GM12891 (cell line): ENCODE results near the gene TTYH1.

Experiments used
- DNase-seq: peaks from one replicate; pipeline ENCODE4 v3.0.0; 2011; ENCODE audit warnings: low spot score; ENCODE audit not compliant: insufficient read length
- FAIRE-seq: peaks from 2 replicates; lab custom pipeline; 2011; peaks lifted over from hg19 to GRCh38; lab: Jason Lieb, UNC
- PAX5 ChIP-seq: IDR thresholded peaks from 2 replicates; pipeline ENCODE4 v1.6.1; 2011; ENCODE audit warnings: low read length, moderate library complexity, mild to moderate bottlenecking; ENCODE audit not compliant: insufficient read depth, severe bottlenecking
- POLR2A ChIP-seq: IDR thresholded peaks from 2 replicates; pipeline ENCODE4 v1.6.1; 2011; ENCODE audit warnings: low read depth, low read length, control low read depth
- POLR2AphosphoS5 ChIP-seq: IDR thresholded peaks from 2 replicates; pipeline ENCODE4 v1.6.1; 2011; ENCODE audit warnings: low read depth, low read length, control low read depth
- POU2F2 ChIP-seq: IDR thresholded peaks from 2 replicates; pipeline ENCODE4 v1.6.1; 2011; ENCODE audit warnings: low read depth, mild to moderate bottlenecking, control low read depth, low read length, moderate library complexity
- SPI1 ChIP-seq: IDR thresholded peaks from 2 replicates; pipeline ENCODE4 v1.6.1; 2011; ENCODE audit warnings: low read depth, low read length, control low read depth
- TAF1 ChIP-seq: IDR thresholded peaks from 2 replicates; pipeline ENCODE4 v1.6.1; 2011; ENCODE audit warnings: low read depth, low read length, control low read depth

Gene TTYH1

DNA sequence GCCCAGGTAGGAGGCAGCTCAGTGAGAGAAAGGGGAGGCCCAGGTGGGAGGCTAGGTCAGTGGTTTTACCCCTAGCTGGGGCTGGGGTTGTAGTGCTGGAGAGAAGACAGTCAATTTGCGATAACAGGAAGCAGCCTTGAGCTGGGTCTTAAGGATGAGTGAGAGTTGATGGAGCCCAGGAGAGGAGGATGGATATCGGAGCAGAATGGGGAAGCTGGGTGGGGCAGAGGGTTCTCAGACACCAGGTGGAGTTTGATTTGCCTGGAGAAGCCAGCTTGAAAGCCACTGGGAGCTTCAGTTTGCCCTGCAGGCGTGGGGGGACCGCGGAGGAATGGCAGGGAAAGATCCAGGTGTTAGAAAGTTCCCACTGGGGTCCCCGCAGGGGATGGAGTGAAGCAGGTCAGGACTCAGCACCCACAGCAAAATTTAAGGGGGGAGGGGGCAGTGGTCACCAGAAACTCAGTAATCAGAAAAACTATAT, 58.7 kb downstream of the TTYH1 start:
- DNase-seq, result no peak
- TF ChIP-seq SPI1 (no peak), TAF1 (no peak), POLR2AphosphoS5 (no peak), POU2F2 (no peak), POLR2A (no peak), PAX5 (no peak)
- no peak for FAIRE-seq

DNA sequence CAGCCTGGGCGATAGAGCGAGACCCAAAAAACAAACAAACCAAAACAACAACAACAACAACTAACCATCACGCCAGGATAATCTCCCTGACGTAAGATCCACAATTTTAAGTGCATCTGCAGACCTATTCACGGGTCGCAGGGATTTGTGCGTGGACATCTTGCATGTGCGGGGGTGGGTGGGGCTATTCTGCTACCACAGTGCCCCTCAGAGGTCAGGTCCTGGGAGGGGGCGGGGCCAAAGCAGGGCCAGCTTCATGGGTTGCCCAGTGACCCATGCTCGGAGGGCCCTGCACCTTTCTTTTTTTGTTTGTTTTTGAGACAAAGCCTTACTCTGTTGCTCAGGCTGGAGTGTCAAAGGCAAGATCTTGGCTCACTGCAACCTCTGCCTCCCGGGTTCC, 60.4 kb downstream of the TTYH1 start:
- TF ChIP-seq POU2F2, result no peak
- TF ChIP-seq TAF1, result no peak
- TF ChIP-seq SPI1, result no peak
- no peak for TF ChIP-seq POLR2A
- no peak for TF ChIP-seq PAX5
- TF ChIP-seq POLR2AphosphoS5, result no peak
- no peak for DNase-seq
- no peak for FAIRE-seq

DNA sequence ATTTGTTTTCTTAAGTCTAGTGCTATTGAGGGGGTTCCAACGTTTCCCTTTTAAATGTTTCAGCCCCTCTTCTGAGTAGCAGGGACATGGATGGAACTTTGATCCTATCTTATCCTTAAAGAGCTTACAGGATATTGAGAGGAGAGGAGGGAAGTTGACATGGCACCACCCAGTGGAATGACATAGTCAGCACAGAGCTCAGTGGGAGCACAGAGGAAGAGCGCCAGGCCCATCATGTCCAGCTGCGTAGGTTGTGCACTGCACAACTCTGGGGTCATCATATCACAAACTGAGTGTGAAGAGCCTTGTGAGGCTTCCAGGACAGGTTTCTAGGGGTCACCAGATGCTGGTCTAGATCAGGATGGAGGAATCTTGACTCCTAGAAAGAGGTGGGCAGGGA, 62.4 kb downstream of the TTYH1 start:
- no peak for TF ChIP-seq PAX5
- DNase-seq, result no peak
- no peak for FAIRE-seq

DNA sequence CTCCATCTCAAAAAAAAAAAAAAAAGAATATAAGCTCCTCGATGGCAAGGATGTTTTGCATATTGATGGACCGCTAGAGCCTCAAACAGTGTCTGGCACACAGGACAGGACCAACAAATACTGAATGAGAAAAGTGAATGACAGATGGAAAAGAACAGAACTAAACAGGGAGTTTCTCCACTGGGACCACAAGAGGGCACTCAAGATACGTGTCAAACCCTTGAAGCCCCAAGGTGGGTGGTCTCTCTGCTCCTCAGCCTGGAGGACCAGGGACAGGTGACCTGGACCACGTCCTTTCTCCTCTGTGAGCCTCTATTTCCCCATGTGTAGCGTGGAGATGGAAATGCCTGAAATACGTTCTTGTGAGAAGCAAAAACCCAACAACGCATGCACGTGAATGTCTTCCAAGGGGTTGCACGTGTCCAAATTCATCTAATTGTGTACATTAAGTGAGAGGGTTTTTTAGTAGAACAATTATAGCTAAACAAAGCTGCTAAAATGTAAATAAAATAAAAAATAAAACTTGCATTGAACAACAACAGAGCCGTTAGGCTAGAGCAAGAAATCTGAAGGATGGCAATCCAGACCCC, 63.5 kb downstream of the TTYH1 start:
- DNase-seq (no peak), FAIRE-seq (peak; percentile 86)
- TF ChIP-seq POLR2A (no peak), POU2F2 (no peak), PAX5 (no peak), SPI1 (no peak), TAF1 (no peak), POLR2AphosphoS5 (no peak)

DNA sequence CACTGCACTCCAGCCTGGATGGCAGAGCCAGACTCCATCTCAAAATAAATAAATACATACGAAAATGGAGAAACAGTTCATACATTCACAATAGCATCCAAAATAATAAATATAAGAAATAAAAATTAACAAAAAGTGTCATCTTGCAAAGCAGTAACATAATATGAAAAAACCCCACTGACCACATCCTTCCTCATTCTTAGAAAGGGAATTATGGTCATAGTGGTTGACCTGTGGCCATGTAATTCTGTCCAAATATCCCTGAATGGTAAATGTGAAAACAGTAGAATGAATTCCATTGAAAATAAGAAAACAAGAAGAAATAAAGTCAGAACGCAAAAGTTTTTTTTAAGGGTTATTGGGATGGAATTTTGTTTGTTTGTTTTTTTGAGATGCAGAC, 64.8 kb downstream of the TTYH1 start:
- DNase-seq (no peak), FAIRE-seq (no peak)
- TF ChIP-seq POLR2A, result no peak
- TF ChIP-seq POU2F2, result no peak
- TF ChIP-seq SPI1, result no peak
- no peak for TF ChIP-seq PAX5
- TF ChIP-seq POLR2AphosphoS5, result no peak
- TF ChIP-seq TAF1, result no peak

DNA sequence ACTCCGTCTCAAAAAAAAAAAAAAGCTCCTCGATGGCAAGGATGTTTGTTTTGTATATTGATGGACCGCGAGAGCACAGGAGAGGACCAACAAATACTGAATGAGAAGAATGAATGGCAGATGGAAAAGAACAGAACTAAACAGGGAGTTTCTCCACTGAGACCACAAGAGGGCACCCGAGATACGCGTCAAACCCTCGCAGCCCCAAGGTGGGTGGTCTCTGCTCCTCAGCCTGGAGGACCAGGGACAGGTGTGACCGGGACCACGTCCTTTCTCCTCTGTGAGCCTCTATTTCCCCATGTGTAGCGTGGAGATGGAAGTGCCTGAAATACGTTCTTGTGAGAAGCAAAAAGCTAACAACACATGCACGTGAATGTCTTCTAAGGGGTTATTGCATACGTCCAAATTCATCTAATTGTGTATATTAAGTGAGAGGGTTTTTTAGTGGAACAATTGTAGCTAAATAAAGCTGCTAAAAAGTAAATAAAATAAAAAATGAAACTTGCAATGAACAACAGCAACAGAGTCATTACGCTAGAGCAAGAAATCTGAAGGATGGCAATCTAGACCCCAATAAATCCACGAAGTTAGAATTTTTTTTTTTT, 66.2 kb downstream of the TTYH1 start:
- TF ChIP-seq POLR2A (no peak), POLR2AphosphoS5 (no peak), TAF1 (no peak), SPI1 (no peak), POU2F2 (no peak), PAX5 (no peak)
- DNase-seq, result no peak
- FAIRE-seq, result peak; percentile 84

DNA sequence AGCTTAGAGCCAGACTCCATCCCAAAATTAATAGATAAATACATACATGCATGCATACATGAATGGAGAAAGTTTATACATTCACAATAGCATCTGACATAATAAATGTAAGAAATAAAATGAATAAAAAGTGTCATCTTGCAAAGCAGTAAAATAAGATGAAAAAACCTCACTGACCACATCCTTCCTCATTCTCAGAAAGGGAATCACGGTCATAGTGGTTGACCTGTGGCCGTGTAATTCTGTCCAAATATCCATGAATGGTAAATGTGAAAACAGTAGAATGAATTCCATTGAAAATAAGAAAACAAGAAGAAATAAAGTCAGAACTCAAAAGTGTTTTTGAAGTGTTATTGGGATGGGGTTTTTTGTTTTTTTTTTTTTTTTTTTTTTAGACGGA, 67.6 kb downstream of the TTYH1 start:
- TF ChIP-seq POU2F2, result no peak
- TF ChIP-seq SPI1, result no peak
- TF ChIP-seq PAX5, result no peak
- no peak for TF ChIP-seq POLR2AphosphoS5
- TF ChIP-seq POLR2A, result no peak
- TF ChIP-seq TAF1, result no peak
- FAIRE-seq, result peak; percentile 9

DNA sequence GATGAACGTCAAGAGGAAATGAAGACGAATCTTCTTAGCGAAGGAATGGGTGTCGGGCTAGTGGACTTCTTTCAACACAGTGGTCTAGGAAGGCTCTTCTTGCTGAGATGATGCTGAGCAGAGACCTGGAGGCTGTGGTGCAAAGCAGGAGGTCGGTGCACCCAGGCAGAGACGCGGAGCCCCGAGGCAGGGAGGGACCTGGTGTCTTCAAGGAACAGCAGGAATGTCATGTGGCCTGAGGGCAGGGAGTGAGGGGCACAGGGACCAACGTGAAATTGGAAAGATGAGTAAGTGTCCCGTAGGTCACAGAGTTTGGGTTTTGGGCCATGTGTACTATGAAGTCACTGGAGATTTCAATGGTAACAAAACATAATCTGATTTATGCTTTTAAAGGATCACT, 69.2 kb downstream of the TTYH1 start:
- FAIRE-seq (no peak), DNase-seq (no peak)
- TF ChIP-seq PAX5 (no peak), POLR2A (no peak), POU2F2 (no peak), POLR2AphosphoS5 (no peak), SPI1 (no peak), TAF1 (no peak)

More for the DNA sequence above, 67.6 kb downstream of the TTYH1 start:
- DNase-seq, result no peak

DNA sequence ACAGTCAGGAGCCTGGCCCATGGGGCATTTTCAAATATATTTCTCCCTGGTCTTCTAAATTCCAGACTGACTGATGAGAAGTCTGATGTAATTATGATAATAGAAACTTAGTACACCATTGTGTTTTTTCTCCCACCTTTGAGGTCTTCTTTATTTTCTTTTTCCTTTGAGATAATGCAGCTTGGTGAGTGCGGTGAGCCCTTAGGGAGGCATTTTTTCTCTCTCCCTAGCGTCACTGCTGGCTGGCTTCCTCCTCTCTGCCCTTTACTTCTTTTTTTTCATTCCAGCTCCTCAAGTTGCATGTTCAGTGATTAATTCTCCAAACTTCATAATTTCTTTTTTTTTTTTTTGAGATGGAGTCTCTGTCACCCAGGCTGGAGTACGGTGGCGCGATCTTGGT, 70.6 kb downstream of the TTYH1 start:
- FAIRE-seq (no peak), DNase-seq (no peak)
- TF ChIP-seq PAX5, result no peak
- no peak for TF ChIP-seq POLR2AphosphoS5
- TF ChIP-seq TAF1, result no peak
- no peak for TF ChIP-seq POU2F2
- no peak for TF ChIP-seq POLR2A
- TF ChIP-seq SPI1, result no peak
